ENCODE results near the gene RPS3. TPM values are rescaled to one million over a fixed set of nuclear protein-coding genes. Genes with fewer than 3 reads are reported as not detected.

The RPS3 gene
- total RNA-seq, 4 donors from 2014 or later: 529 to 907 (median 716) TPM

- no peak for TF ChIP-seq CTCF (IDR thresholded peaks at IDR 0.05; ENCODE audit: low read depth)
Measured at GRCh38 chr11:75435571-75435925, 36.2 kb downstream of the RPS3 start.

- no peak for TF ChIP-seq CTCF (IDR thresholded peaks at IDR 0.05; ENCODE audit: low read depth)
Measured at GRCh38 chr11:75436806-75437205, 37.5 kb downstream of the RPS3 start.

GRCh38 chr11:75437966-75438659 lies 38.8 kb downstream of the RPS3 start:
- TF ChIP-seq CTCF (IDR thresholded peaks at IDR 0.05; ENCODE audit: low read depth): no peak

- TF ChIP-seq CTCF (IDR thresholded peaks at IDR 0.05; ENCODE audit: low read depth): no peak
Measured at GRCh38 chr11:75439026-75439425, 39.7 kb downstream of the RPS3 start.

GRCh38 chr11:75439495-75440120 lies 40.3 kb downstream of the RPS3 start:
- TF ChIP-seq CTCF (IDR thresholded peaks at IDR 0.05; ENCODE audit: low read depth): no peak

- no peak for TF ChIP-seq CTCF (IDR thresholded peaks at IDR 0.05; ENCODE audit: low read depth)
Measured at GRCh38 chr11:75440960-75441803, 41.9 kb downstream of the RPS3 start.

GRCh38 chr11:75441804-75442132 lies 42.5 kb downstream of the RPS3 start:
- no peak for TF ChIP-seq CTCF (IDR thresholded peaks at IDR 0.05; ENCODE audit: low read depth)

Measured in subcutaneous adipose tissue (tissue), 4 donors.